ENCODE data around the gene DDX24.

DDX24 gene

GRCh38 chr14:94049625-94050023 lies 31.4 kb downstream of the DDX24 start:
- FAIRE-seq = no peak
- no peak for DNase-seq (ENCODE audit: insufficient read length, low spot score)

- FAIRE-seq (no peak), DNase-seq (ENCODE audit: insufficient read length, low spot score) (no peak)
Measured at GRCh38 chr14:94048691-94049624, 32.0 kb downstream of the DDX24 start.

GRCh38 chr14:94047581-94047980 lies 33.4 kb downstream of the DDX24 start:
- DNase-seq (ENCODE audit: insufficient read length, low spot score) (no peak), FAIRE-seq (no peak)

- DNase-seq (ENCODE audit: insufficient read length, low spot score) = no peak
- no peak for FAIRE-seq
Measured at GRCh38 chr14:94046696-94047250, 34.2 kb downstream of the DDX24 start.

GRCh38 chr14:94045563-94046345 lies 35.2 kb downstream of the DDX24 start:
- DNase-seq (ENCODE audit: insufficient read length, low spot score) (no peak), FAIRE-seq (no peak)

- no peak for DNase-seq (ENCODE audit: insufficient read length, low spot score)
- FAIRE-seq = no peak
Measured at GRCh38 chr14:94045101-94045500, 35.9 kb downstream of the DDX24 start.

GRCh38 chr14:94044476-94045091 lies 36.4 kb downstream of the DDX24 start:
- DNase-seq (ENCODE audit: insufficient read length, low spot score) = no peak
- FAIRE-seq = no peak

GRCh38 chr14:94043756-94044475 lies 37.1 kb downstream of the DDX24 start:
- DNase-seq (ENCODE audit: insufficient read length, low spot score) = no peak
- no peak for FAIRE-seq

- no peak for FAIRE-seq
- no peak for DNase-seq (ENCODE audit: insufficient read length, low spot score)
Measured at GRCh38 chr14:94043111-94043755, 37.8 kb downstream of the DDX24 start.

GRCh38 chr14:94042433-94043091 lies 38.4 kb downstream of the DDX24 start:
- DNase-seq (ENCODE audit: insufficient read length, low spot score) (no peak), FAIRE-seq (no peak)

- no peak for DNase-seq (ENCODE audit: insufficient read length, low spot score)
- no peak for FAIRE-seq
Measured at GRCh38 chr14:94041551-94042346, 39.3 kb downstream of the DDX24 start.

- FAIRE-seq (no peak), DNase-seq (ENCODE audit: insufficient read length, low spot score) (no peak)
Measured at GRCh38 chr14:94040796-94041195, 40.2 kb downstream of the DDX24 start.

GRCh38 chr14:94040247-94040646 lies 40.8 kb downstream of the DDX24 start:
- FAIRE-seq (no peak), DNase-seq (ENCODE audit: insufficient read length, low spot score) (no peak)

GRCh38 chr14:94038921-94039629 lies 41.9 kb downstream of the DDX24 start:
- DNase-seq (ENCODE audit: insufficient read length, low spot score) = no peak
- FAIRE-seq = no peak

- no peak for FAIRE-seq
- DNase-seq (ENCODE audit: insufficient read length, low spot score) = no peak
Measured at GRCh38 chr14:94038510-94038909, 42.5 kb downstream of the DDX24 start.

- DNase-seq (ENCODE audit: insufficient read length, low spot score) = no peak
- FAIRE-seq = no peak
Measured at GRCh38 chr14:94037954-94038353, 43.0 kb downstream of the DDX24 start.

GRCh38 chr14:94036313-94037167 lies 44.5 kb downstream of the DDX24 start:
- DNase-seq (ENCODE audit: insufficient read length, low spot score) (peak; percentile 73), FAIRE-seq (peak; percentile 84)

All from HTR-8/SVneo (cell line).